NCI-H128 (cell line): ENCODE measurements around the gene WDR7.
A peak's percentile ranks its signal among the peaks of the same experiment; 100 is the strongest.

ENCODE experiments used
- DNase-seq: peaks from one replicate; lab custom pipeline; 2025; ENCODE audit not compliant: unreplicated experiment; lab: John Stamatoyannopoulos, UW

Gene WDR7

DNA sequence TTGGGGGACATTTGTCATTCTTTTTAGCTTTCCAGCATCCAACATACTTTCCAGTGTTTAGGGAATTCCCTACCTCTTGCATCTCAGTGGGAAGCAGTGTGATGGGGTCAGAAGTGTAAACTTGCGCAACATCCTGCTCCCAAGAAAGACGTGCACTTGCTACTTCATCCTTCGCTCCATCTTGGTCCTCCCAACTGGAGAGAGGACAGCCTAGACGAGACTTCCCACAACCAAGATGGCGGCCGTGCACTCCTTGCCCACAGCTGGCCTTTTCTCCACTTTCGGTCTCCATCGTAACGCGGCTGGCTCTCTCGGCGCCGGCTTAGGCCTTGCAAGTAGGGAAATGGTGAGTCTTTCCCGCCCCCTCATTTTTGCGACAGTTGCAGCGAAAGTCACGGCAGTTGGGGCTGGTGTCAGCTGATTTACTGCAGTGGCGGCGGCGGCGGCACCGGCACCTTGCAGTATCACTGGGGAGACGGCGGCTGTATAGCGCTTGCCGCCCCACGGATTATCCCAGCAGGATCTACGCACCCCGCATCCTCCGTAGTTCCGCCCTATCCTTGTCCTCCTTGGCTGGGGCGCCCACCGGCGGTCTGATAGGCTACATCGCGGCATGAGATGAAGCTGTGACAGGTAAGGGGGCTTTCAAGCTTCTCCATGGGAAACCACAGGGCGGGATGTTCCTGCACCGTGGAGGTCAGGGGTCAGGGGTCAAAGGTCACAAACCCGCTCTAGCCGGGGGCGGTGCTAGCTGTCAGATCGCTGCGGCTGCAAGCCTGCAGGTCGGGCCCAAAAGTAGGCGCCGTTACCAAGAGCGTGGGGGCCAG is at the start of gene WDR7:
Gene WDR7, plus strand, starts transcription at position 416 of the 827 bp plus-strand sequence. CDS start 21,157 bp downstream, outside the sequence.
- peak; percentile 97 for DNase-seq

DNA sequence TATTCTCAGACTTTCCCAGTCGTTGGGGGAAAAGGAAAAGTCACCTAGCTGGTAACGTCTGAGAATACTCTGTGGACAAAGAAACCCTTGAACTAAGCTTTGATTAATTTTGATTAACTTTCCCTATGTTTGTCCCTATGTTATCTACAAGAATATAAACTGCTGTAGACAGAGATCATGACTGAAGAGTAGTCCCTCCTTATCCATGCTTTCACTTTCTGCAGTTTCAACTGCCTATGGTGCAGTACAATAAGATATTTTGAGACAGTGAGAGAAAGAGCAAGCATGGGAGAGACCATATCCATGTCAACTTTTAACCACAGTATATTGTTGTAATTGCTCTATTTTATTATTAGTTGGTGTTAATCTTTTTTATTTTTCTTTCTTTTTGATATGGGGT is 44.5 kb upstream of the WDR7 start:
- no peak for DNase-seq

DNA sequence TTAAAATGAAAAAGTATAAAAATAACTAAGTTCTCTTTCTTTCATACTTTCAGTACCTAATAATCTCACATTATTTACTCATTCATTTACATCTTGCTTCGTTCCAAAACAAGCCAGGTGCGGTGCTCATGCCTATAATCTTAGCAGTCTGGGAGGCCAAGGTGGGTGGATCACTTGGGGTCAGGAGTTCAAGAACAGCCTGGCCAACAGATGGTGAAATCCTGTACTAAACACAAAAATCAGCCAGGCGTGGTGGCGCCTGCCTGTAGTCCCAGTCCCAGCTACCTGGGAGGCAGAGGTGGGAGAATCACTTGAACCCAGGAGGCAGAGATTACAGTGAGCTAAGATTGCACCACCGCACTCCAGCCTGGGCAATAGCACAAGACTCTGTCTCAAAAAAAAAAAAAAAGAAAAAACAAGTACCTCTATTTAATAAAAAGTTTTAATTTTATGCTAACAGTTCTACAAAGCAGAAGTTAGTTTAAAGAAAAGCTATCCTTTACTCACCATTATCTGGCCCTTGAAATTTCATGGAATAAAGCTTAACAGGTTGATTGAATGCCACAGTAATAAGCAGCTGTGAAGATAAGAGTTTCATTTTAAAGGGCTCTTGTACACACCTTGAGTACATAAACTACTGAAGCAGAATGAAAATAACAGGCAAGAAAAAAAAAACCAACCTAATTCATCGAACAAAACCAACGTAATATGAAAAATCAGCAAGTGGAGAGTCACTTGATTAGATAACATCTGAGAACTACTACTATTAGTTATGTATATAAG is 35.2 kb upstream of the WDR7 start:
- no peak for DNase-seq

DNA sequence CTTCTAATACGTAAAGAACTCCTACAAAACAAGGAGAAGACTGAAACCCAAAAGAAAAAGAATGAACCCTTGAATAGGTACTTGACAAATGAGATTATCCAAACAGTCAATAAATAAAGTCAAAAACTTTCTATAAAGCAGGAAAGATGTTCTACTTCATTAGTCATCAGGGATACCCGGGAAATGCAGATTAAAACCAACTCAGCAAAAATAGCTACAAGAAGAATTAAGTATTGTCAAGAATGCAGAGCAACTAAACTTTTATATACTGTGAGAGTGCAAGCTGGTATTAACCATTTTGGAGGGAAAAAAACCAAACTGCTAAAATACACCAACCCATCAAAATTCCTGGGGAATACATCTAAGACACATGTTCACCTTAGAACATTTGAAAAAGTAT is 23.2 kb upstream of the WDR7 start:
- DNase-seq, result no peak

DNA sequence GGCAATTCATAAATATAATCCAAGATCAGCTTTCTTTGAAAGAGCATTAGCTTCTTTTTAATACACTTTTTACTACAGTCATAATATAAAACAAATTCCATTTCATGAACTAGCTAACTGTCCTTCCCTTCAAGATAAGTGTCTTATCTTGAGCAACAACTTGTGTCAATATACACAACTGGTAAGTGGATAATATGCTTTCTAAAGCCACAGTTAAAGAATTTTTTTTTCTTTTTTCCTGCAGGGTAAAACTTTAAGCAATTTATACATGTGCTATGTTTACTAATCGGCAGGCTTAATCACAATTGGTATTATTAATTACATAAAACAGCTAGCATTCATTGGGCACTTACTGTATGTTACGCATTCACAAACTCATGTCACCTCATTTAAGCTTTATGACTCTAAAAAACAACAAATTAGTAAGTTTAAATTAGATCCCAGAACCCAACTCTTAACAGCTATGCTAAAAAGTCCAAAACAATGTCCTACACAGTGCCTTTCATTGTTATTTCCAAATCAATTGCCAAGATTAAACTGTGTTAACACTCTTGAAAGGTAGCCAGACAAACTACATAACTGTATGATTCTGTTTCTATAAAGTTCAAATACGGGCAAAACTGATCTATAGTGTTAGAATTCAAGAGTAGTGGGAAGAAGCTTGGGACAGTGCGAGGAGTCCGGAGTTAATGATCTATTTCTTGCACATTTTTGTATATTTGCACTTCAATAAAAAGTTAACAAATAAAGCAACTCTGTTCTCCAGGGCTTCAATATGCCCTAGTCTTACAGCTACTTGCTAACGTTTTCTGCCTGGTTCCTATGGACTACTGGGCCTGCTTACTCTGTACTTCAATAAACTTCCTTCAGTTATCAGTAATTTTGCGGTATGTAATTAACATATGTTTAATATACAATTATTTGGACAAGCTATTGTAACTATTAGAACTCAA is 18.8 kb upstream of the WDR7 start:
- no peak for DNase-seq

DNA sequence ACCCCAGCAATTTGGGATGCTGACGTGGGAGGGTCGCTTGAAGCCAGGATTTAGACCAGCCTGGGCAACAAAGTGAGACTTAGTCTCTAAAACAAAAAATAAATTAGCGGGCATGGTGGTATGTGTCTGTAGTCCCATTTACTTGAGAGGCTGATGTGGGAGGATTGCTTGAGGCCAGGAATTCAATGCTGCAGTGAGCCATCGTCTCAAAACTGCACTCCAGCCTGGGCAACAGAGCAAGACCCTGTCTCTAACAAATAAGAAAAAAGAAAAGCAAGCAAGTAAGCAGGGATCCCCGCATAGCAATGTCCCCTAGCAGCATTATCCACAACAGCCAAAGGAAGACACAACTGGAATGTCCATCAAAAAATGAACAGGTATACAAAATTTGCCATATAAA is 16.2 kb upstream of the WDR7 start:
- no peak for DNase-seq

DNA sequence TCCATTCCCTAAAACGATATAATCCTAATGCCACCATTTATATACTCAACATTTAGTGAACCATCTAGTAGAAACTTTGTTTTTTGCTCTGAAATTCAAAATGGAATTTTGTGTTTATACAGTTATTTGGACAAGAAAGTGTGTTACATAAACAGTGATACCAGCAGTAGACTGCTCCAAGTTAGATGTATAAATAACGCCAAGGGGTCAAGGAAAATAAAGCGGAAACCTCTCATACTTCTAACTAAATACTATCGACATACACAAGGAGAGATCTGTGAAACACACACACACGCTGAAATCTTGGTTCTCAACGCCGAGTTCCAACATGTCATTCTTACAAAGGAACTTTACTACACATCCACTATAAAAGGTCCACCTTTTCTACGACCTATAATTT is 14.0 kb upstream of the WDR7 start:
- no peak for DNase-seq

DNA sequence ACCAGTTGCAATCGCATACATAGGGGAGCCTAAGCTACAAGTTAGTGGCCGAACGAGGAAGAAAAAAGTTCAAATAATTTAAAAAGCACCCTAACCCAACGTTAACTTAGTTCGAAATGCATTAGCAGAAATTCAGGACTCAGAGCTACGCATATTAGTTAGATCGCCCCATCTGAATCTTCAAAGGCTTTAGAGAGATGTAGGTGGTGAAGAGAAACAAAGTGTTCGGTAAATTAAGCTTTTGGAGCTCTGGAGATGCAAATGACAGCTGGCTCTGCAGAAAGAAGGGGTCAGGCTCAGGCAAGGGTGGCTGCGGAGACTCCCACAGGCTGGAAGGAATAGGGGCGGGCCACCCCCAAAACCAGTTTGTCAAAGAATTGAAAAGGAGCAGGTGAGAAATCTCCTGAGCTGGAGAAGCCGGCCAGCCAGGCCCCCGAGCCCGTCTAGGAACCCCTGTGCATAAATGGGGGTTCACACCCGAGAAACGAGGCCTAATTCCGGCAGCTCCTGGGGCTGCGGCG is 13.4 kb upstream of the WDR7 start:
- no peak for DNase-seq

DNA sequence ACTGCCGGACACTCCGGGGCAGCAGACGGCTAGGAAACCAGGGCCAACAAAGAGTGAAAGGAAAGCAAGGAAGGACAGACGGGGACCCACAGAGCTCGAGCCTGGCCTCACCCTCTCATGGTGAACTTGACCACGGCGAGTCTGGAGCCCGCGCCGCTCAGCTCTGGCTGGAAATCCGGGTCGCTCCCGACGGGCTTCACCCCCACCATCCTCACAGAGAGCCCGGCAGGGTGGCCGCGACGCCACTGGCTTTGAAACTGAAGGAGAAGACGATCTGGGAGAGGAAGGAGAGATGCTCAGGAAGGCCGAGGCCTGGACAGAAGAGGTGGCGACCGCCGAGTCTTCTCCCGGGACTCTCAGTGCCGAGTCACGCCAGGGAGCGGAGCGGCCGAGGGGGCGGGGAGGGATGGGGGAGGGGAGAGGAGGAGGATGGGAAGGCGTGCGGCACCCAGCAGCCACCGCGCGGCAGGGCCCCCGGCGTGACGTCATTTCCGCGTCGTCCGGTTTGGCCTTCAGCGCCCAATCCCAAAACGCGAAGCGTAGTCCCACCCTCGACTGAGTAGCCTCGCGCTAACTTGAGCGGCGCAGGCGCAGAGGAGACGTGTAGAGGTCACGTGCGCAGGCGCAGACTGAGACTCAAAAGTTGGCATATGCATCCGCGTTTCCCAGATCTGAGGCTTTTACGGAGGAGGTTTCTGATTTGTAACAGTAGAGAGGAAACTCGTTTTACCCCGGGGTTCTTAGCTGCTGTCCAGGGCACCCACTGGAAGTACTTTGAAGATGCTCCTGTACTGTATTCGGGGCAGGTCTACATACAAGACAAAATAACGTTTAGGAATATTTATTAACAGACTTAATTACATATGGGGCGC is 12.7 kb upstream of the WDR7 start, which contains the start of gene TXNL1:
Gene TXNL1, minus strand, starts transcription at position 361 of the 872 bp plus-strand sequence. Its CDS starts 152 bp downstream, at position 209.
- DNase-seq, result peak; percentile 99

DNA sequence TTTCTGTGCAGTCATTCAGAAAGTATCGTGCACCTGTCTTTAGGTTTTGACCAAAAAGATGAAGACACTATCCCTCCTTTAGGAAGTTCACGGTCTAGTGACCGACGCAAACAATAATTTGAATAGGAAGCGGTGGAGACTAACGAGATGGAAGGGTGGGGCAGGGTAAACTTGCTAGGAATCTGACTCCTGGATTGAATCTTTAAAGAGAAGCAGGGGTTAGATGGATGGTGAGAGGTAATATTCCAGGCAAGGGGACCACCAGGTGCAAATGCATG is 12.1 kb upstream of the WDR7 start:
- DNase-seq, result no peak

DNA sequence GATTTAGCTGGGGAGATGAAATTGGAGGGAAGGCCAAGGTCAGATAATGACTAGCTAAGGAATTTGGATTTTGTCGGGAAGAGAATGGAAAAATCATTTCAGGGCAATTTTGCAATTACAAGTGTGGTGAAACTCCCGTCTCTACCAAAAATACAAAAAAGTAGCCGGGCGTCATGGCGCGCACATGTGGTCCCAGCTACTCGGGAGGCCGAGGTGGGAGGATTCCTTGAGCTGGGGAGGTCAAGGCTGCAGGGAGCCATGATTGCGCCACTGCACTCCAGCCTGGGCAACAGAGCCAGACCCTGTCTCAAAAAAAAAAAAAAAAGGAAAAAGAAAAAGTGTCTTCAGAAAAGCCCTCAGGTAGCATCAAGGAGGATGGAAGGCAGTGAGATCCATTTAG is 11.6 kb upstream of the WDR7 start:
- no peak for DNase-seq

DNA sequence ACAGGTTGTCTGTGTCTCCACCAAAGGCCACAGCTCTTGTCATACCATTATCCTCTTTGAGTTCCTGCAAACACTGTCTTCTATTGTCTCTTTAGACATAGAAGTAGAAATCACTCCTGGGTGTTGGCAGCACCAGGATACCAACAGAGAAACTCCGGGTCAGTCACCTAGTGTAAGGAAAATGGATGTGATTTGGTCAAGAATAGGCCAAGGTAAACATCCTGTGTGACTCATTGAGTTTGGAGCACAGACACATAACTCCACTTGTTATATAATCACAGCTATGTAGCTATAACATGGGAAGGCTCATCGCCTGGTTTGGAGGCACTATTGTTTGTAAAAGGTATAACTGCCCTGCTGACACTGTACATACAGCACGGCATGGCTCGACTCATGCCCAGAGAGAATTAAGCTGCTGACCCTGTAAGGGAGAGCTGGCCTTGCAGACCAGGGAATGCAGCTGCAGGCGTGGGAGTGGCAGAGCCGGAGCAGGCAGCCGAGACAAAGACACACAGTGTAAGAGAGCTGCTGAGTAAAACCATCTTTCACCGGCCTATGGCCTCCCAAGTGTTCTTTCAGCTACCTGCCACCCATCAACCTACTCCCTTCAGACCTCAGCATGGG is 9.3 kb upstream of the WDR7 start:
- no peak for DNase-seq

DNA sequence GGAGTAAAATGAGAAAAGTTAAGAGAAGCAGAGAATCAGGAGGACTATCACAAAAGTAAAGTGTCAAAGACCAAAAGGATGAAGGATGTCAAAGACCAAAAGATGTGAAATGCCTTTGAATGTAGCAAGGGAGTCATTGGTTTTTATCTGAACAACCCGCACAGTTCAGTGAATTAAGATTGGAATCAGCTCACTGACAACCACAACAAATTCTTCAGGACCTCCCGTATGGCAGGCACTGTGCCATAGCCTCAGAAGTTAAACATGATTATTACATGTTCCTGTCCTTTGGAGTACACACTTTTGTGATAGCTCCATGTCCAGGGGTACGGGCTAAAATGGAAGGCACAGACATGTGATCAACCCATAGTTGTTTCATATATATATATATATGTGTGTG is 7.8 kb upstream of the WDR7 start:
- no peak for DNase-seq

DNA sequence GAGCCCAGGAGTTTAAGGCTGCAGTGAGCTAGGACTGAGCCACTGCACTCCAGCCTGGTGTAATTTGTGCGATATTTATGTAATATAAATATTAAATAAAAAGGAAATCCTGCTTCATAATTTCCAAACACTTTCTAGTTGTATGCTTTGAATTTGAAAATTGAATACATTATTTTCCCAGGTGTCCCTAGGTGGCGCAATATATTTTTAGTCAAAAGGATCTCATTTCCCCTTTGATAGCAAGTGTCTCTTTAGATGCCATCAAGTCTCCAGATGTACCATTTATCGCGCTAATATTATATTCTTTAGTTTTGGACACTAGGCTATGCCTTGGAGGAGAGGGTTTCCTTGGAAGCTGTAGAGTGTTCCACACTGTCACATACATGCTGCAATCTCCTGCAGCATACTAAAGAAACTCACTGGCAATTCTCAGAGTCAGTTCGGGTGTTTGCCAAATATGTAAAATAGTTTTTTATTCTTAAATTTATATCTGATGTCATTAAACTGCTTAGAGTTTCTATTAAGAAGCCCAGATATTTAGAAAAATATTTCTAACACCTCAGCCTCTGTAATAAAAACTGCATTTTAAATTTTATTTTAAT is 5.6 kb upstream of the WDR7 start:
- no peak for DNase-seq

DNA sequence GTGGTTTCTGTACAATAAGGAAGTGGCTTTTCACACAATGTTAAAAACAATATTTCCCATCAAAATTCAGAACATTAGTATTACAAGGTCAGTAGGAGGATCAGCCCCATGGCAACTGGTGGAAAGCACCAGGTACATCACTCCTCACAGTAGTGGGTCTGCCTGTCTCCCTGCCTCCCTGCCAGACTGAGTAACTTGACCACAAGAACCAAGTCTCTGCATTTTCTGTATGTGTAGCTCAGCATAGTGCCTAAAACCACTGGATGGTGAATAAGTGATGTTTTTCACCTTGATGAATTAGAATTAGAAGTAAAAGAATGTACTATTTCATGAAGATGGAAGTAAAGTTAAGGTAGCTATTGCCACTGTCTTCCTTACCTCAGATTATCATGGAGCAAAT is 4.1 kb upstream of the WDR7 start:
- no peak for DNase-seq

DNA sequence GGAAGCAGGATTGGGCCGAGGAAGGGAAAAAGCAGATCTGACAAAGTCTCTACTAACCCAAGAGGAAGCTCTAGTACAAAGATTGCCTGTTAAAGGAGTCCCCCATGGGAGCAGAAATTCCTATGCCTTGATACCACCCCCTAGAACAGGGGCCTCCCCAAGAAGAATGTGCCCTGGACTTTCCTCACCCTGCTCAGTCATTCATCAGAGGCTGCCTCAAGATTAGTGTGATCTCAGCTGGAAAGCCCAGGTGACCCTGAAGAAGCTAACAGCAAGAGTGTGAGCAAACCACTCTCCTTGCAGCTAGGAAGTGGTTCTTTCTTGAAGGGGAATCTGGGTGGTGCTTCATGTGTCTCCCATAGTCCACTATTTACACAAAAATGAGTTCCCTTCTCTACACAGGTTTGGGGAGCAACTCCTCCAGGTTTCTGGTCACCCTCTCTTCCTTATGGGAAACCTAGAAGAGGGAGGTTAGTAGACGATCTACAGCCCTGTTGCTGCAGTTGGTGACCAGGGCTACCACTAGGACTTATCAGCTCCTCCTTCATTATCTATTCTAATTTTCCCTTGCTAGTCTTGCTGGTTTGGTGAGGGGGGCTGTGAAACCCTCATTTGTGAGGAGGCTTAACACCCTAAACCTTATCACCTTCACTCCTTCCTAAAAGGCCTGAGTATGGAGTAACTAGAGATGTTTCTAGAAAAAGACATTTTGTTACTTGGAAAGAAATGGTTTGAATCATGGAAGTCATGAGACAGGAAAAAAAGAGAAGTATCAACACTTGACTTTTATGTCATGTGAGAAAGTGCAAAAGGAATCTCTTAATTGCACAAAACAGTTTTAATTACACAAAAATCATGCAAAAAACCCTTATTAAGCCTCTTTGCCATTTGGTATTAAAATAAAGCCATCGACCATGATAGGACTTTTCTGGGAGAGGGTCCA is 2.9 kb upstream of the WDR7 start:
- no peak for DNase-seq

DNA sequence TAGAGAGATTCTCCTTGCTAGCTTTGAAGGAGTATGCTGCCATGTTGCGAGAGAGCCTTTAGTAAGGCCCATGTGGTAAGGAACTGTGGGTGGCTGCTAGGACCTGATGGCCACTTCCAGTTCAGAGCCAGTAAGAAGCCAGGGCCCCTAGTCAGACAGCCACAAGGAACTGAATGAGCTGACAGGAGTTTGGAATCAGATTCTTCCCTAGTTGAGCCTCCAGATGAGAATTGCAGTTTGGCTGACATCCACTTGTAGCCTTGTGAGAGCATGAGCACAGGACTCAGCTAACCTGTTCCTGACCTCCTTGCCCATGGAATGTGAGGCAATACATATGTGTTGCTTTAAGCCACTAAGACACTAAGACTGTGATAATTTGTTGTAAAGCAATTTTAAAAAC is 1.2 kb upstream of the WDR7 start:
- no peak for DNase-seq

DNA sequence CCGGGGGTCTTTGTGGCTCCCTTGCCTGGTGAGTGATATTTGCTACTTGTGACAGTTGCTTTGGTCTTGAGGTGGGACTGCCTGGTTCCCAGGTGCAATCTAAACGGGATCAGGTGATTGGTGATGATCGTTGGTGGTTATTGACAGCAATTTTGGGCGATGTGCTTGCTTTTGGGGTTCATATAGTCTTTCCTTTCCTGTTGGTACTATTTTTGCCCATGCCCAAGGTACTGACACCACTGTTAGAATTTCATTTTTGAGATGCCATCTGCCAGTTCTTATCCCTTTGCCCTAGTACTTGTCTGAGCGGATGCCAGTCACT is 573 bp downstream of the WDR7 start:
- DNase-seq, result no peak
